ENCODE data around the gene IRX3.

- TF ChIP-seq CTCF (IDR thresholded peaks at IDR 0.05) (no peak), POLR2A (IDR thresholded peaks at IDR 0.05) (no peak), EP300 (IDR thresholded peaks at IDR 0.05) (no peak)
Measured at GRCh38 chr16:54289945-54290832, 3.6 kb upstream of the IRX3 start.

Measured in ovary (tissue), 3 donors.